IPS-18c (cell line): Measurements from ENCODE around the gene ARL8A.

Experiments used
- H3K4me3 ChIP-seq: 2 replicates; pipeline ENCODE4 v1.7.0; 2013; ENCODE audit warnings: low read depth, mild to moderate bottlenecking, low read length, moderate library complexity; ENCODE audit not compliant: insufficient read depth
- H3K9me3 ChIP-seq: one replicate; pipeline ENCODE4 v1.6.1; 2013; ENCODE audit warnings: mild to moderate bottlenecking, low read length, moderate library complexity; ENCODE audit not compliant: control insufficient read depth, insufficient read depth

Gene ARL8A

DNA sequence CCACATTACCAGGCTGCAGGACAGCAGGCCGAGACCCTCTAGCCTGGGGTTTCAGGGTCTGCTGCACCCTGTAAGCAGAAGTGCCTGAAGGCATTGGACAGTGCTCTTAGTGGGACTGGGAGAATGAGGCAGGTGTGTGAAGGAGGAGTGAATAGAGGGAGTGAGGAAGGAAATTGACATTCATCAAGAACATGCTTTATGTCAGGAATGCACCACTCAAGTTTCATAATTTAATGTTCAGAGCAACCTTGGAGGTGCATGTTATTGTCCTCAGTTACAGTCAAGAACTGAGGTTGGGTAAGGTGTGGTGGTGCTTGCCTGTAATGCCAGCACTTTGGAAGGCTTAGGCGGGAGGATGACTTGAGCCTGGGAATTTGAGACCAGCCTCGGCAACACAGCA, 33.6 kb downstream of the ARL8A start:
- Histone ChIP-seq H3K4me3 (no peak overlapping the region), H3K9me3 (no peaks in the 10 kb centered on the region)

DNA sequence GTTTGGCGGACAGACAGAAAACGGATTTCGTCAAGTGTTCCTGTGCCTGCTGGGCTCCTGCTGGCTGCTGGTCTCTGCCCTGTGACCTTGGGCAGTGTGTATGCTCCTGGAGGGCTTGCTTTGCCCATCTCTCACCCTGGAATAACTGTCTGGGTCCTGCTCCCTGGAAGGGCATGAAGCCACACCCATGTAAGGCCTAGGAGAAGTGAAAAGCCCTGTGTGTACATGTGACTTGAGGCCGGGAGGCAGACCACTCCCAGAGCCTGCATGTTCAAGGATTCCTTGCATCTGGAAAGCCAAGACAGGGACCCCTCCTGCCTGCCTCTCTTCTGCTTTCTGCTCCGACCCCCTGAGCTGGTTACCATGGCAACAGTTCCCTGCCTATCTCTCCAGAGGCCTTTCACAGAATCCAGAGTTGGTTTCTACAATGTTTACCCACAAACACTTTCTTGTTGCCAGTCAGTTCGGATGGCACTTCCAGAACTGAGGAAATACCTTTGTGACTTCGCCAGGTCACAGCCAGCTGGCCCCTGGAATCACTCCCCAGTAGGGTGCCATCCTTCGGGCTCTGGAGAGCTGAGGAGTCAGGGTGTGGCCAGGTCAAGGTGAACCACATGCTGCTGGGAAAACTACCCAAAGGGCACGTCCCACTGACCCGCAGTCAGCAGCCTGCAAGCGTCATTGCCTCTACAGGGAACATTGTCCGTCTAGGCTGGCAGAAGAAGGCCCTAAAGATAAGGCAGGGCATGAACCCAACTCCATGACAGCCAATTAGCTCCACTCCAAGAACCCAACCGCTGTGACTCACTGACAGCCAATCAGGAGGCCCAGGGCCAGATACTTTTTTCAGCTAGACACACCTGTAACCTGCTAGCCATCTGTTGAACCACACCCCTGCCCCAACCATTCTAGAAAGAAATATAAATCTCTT, 36.5 kb downstream of the ARL8A start:
- Histone ChIP-seq H3K9me3 (no peaks in the 10 kb centered on the region), H3K4me3 (no peak overlapping the region)

DNA sequence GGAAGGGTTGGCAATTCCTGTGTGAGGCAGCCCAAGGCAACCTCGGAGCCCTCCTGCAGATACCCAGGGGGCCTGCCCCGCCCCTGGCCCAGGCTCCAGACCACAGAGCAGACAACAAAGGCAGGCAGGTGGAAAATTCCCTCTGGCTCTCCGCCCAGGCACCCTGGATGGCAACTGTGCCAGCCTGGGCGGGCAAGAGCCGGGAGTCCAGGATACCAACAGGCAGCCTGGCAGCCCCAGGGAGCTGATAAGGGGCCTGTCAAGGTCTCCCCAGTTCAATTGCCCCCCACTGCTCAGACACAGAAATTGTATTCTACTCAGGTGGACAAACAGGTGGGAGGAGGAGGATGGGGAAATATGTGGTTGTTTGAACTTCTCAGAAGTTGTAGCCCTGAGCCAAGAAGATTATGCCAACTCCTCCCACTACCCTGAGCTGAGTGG, 37.2 kb downstream of the ARL8A start:
- Histone ChIP-seq H3K4me3 (no peak overlapping the region), H3K9me3 (no peaks in the 10 kb centered on the region)

DNA sequence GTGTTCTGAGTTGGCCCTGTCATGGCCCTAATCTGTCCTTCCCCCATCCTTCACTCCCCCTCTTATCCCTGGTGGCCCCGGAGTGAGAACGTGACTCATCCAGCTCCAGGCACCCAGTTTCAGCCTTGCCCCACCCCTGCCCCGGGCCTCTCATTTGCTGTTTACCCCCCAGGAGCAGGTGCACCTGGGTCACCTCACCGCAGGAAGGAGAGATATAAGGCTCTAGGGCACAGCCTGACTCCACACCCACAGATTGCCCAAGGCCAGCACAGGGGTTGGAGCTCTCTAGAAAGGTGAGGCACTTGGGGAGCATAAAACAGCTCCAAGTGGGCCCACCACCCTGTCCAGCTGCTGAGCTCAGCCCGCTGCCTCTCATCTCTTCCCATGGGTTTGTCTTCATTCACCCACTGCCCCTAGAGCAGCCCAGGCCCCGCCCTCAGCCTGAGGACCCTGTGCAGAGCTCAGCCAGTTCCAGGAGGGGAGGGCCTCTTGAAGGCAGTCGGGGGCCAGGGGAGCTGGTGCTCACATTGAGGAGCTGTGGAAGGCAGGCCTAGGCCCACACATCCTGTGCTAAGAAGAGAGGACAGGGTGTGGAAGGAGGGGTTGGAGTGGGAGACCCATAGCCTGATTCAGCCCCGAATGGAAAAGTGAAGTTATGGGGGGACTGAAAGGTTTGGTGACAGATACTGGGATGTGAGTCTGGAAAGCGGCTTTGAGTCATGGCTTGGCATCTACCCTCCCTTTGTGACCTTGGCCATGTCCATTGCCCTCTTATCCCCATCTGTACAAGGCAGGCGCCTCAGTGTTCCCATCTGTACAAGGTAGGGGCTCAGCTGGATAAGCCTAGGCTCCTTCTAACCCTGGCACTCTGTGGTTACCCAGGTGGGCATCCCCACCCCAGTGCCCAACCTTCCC, 37.9 kb downstream of the ARL8A start:
- H3K4me3 ChIP-seq: no peak overlapping the region
- no peaks in the 10 kb centered on the region for H3K9me3 ChIP-seq

DNA sequence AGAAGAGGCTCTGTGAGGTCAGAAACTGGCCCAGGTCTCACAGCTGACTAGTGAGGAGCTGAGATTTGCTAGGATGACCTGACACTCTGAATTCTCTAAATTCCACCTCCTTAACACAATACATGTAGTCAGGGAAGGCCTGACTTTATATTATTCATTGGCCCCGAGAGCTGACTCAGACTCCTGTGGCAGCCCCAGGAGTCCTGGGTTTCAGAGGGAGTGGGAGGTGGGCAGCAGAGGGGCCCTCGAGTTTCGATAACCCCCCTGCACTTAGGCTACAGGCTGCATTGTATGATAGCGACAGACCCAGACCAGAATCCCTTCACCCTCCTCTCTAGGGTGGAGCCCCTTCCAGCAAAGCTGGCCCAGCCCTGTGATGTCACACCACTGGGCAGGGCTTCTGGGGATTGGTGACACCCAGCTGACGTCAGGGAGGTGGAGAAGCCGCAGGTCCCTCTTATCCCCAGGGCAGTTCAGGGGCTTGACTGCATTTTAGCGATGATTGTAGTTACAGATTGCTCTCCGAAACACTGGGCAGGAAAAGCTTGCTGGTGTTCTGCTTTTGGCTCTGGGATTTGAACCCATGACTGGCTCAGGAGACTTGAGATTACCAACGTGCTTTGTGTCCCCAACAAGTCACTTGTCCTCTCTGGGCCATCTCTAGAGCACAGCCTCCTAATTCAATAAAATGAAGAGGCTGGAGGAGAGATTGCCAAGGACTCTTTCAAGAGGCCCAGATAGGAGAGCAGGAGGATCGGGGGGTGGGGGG, 38.8 kb downstream of the ARL8A start:
- Histone ChIP-seq H3K9me3 (no peaks in the 10 kb centered on the region), H3K4me3 (no peak overlapping the region)

DNA sequence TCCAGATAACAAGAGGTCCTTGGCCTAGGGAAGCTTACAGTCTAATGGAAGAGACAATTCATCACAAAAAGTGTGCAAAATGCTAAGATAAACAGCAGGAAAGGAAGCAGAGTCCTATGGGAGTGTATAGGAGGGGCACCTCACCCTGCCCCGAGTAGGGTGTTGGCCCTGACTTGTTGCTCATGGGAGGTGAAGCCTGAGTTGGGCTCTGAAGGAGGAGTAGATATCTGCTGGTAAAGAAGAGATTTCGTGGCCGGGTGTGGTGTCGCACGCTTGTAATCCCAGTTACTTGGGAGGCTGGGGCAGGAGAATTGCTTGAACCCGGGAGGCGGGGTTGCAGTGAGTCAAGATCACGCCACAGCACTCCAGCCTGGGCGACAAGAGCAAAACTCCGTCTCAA, 40.5 kb downstream of the ARL8A start:
- Histone ChIP-seq H3K9me3 (no peaks in the 10 kb centered on the region), H3K4me3 (no peak overlapping the region)

DNA sequence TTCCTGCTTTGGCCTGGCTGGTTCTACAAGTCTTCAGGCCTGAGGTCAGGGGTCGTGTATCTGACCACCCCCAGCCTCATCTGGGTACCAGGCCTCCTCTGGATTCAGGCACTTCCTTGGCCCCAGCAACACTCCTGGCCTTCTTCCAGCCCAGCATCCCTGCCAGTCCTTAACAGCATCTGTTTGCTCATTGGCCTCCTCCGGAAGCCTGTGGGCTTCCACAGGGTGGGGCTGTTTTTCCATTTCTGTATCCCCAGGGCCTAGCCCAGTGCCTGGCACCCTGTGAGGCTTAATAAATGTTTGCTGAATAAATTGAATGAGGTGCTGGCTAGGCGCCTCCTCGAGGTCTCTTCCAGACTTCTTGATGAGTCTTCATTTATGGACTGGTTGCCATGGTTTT, 43.4 kb downstream of the ARL8A start:
- H3K9me3 ChIP-seq: no peaks in the 10 kb centered on the region
- H3K4me3 ChIP-seq: no peak overlapping the region

DNA sequence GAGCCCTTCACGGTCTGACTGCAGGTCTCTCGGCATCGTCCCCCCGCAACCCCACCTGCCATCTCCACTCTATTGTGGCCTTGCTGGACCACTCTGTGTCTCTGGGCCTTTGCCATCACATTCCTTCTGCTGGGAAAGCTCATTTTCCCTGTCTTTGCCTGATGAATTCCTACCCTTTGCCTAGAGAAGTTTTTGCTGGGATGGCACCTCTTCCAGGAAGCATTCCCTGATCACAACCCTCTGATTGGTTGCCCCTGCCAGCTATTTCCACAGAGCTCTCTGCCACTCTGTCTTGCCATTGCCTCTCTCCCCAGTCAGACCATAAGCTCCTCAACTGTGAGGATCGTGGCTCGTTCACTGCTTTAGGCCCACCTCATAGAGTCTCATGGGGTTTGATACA, 50.7 kb downstream of the ARL8A start:
- no peak overlapping the region for H3K4me3 ChIP-seq
- no peaks in the 10 kb centered on the region for H3K9me3 ChIP-seq

DNA sequence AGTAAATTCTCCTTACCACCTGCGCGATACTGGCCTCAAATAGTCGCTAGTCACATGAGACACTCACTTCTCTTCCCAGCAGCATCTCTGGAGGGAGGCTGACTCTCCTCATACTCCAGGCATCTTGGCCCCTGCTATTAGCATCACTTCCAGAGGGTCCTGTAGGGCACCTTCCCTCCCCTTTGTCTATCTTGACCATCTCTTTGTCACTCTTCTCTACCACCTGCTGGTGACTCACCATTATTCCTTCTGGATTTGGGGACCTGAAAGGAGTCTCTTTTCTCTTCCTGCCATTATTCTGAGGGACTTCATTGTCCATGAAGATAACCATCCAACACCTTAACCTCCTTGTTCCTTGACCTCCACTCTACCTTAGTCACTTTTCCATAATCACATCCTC, 53.5 kb downstream of the ARL8A start:
- no peak overlapping the region for H3K4me3 ChIP-seq
- H3K9me3 ChIP-seq: no peaks in the 10 kb centered on the region

DNA sequence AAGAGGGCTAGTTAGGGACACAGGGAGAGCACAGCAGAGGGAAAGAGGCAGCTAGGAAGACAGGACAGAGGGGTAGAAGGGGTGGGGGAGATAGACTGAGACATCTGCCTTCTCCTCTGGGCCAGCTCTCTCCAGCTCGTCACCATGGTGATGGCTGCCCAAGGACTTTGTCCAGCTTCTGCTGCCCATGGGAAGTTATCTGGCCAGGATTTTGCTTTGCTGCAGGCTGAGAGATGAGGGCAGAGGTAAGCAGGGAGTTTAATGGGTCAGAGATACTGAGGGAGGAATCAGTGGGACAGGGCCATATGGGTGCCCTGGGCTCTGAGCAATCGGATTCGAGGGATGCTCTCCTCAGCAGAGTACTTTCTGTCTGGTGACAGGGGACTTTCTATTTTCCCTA, 56.3 kb downstream of the ARL8A start:
- Histone ChIP-seq H3K4me3 (no peak overlapping the region), H3K9me3 (no peaks in the 10 kb centered on the region)

DNA sequence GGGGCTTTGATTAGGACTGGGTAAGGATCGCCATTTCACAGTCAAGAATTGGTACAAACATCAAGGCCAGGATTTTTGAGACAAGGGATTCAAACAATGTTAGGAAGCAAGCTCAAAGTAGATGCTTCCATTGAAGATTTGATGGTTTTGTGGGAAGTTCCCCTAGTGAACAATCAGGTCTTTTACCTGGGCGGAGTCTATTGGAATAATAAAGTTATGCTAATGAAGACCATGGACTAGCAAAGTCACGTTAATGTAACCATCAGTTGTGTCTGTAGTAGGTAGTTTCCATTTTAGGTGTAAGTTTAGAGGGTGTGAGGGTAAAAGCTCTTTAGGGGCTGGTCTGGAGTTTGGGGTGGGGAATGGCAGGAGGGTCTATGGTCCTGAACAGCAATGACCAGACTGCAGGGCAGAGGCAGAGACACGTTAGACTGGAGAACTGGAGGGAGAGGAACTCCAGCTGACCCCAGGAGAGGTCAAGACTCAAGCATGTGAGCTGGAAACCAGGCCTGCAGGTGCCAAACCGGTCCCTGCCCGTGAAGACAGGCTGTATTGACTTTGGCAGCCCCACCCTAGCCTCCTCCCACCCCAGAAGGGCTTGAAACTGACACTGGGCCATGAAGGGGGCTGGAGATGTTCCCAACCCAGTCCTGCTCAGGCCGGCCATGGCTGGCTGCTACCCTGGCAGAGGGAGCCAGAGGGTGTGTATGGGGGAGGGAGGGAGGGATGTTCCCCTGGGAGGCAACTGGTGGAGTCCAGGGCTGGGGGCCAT, 57.8 kb downstream of the ARL8A start:
- no peak overlapping the region for H3K4me3 ChIP-seq
- no peaks in the 10 kb centered on the region for H3K9me3 ChIP-seq

DNA sequence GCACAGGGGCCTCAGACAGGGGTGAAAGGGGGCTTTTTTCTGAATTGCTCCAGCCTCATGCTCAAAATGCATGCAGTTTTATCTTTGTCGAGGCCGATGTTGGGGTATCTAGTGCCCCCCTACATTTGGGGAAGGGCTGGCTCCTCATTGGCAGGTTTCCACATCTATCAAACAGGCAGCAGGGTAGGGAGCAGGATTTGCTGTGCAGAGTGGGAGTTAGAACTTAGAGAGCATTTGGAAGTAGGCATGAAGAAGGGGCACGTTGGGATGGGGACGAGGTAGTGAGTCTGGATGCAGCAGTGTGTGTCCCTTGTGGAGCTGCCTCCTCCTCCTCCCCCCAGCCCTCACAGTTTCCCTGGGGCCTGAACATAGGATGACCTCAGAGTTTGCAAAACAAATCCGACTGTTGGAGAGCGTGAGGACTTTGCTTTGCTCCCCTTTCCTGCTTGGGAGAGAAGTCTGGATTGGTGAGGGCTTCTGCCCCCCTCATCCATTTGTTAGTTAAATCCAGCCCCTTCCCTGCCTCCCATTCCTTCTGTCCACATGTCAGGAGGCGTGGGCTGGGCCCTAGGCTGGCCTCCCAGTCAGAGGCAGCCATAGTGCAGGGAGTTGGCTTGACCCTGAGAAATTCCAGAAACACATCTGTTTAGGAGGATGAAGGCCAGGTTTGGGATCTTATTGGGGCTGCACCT, 58.7 kb downstream of the ARL8A start:
- 0 out of 2 replicates have a peak overlapping the region, but pooled peaks have one; percentile 1 for H3K4me3 ChIP-seq
- H3K9me3 ChIP-seq: no peaks in the 10 kb centered on the region

DNA sequence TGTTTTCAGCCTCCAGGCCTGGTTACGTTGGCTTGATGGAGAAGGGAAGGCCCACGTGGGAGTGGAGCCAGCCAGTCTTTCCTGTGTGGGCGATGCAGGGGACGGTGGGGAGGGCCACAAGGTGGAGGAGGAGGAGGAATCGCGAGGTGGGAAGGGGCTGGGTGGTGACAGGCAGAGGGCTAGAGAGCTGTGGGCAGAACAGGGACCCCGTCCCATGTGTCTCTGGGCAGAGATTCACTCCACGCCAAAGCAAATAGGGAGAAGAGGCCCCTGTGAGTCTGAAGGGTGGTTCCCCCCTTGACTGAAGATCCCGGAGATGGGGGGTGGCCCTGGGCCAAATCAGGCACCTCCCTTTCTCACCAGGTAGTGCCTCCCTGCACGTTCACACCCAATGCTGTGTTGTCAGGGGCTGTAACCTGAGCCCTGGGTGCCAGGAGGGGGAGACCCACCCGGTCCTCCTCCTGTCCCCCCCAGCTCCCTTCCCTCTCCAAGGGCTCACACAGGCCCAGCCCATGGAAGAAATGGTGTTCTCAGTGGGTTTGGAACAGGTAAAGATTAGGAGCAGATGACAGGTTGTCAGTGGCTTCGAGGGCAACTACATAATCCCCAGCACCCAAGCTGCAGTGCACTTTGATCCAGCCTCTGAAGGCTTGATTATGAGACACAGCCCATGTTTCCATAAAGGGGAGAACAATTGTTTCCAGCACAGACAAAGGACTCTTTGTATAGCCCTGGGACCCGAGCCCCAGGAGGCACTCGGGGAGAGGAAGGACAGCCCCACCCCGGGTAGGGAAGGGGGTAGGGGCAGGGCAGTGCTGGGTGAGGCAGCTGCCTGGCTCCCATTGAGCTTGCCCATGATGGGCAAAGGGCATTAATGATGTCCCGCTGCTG, 59.5 kb downstream of the ARL8A start:
- no peak overlapping the region for H3K4me3 ChIP-seq
- peaks cover under 1% of the 10 kb centered on the region for H3K9me3 ChIP-seq
